Loucy (cell line): ENCODE data around the gene NEDD4L.

Experiments
- H2AFZ ChIP-seq: fragments of 200-600 bp; sonication (generic); 2 replicates; pipeline ENCODE4 v1.6.0; 2016; ENCODE audit warnings: antibody characterized with exemption, mild to moderate bottlenecking, low read length, moderate library complexity
- H3F3A ChIP-seq: fragments of 200-600 bp; 2 replicates; pipeline ENCODE4 v1.6.0; 2016; ENCODE audit warnings: antibody characterized with exemption, low read depth, mild to moderate bottlenecking
- H3K27me3 ChIP-seq: fragments of 200-600 bp; sonication (generic); 2 replicates; pipeline ENCODE4 v1.6.1; 2014; ENCODE audit warnings: low read length, mild to moderate bottlenecking; ENCODE audit not compliant: insufficient read depth, poor library complexity, severe bottlenecking
- H3K36me3 ChIP-seq: fragments of 200-600 bp; sonication (generic); 2 replicates; pipeline ENCODE4 v1.6.1; 2016; ENCODE audit warnings: low read length; ENCODE audit not compliant: insufficient read depth
- H3K4me1 ChIP-seq: fragments of 200-600 bp; sonication (generic); 2 replicates; pipeline ENCODE4 v1.5.1; 2014; ENCODE audit warnings: low read length, mild to moderate bottlenecking; ENCODE audit not compliant: insufficient read depth, poor library complexity, severe bottlenecking
- H3K4me2 ChIP-seq: fragments of 200-600 bp; sonication (generic); 2 replicates; pipeline ENCODE4 v1.6.0; 2014; ENCODE audit warnings: antibody characterized with exemption, low read length, low read depth, mild to moderate bottlenecking; ENCODE audit not compliant: poor library complexity, severe bottlenecking
- H3K4me3 ChIP-seq: fragments of 200-600 bp; sonication (generic); 2 replicates; pipeline ENCODE4 v1.5.1; 2014; ENCODE audit warnings: low read length, mild to moderate bottlenecking, mixed read lengths; ENCODE audit not compliant: poor library complexity, severe bottlenecking
- H3K79me2 ChIP-seq: fragments of 200-600 bp; sonication (generic); 2 replicates; pipeline ENCODE4 v1.6.1; 2014; ENCODE audit warnings: low read length; ENCODE audit not compliant: insufficient read depth
- H3K9ac ChIP-seq: fragments of 200-600 bp; sonication (generic); 2 replicates; pipeline ENCODE4 v1.6.0; 2014; ENCODE audit warnings: mild to moderate bottlenecking, low read depth, low read length, moderate library complexity; ENCODE audit not compliant: poor library complexity, severe bottlenecking
- H3K9me2 ChIP-seq: fragments of 200-600 bp; sonication (generic); replicated peaks from 2 replicates; pipeline ENCODE4 v1.6.1; 2016; ENCODE audit warnings: low read depth, low read length, mixed read lengths
- H3K9me3 ChIP-seq: fragments of 200-600 bp; sonication (generic); 2 replicates; pipeline ENCODE4 v1.6.1; 2014; ENCODE audit warnings: mild to moderate bottlenecking, antibody characterized with exemption, low read length, low read depth; ENCODE audit not compliant: insufficient read depth
- H4K20me1 ChIP-seq: fragments of 200-600 bp; sonication (generic); 2 replicates; pipeline ENCODE4 v1.6.0; 2014; ENCODE audit warnings: antibody characterized with exemption, low read length, mild to moderate bottlenecking; ENCODE audit not compliant: insufficient read depth, poor library complexity, severe bottlenecking
- CTCF ChIP-seq: fragments of 200-600 bp; sonication (generic); conservative IDR thresholded peaks from 2 replicates; pipeline ENCODE4 v1.5.1; 2014; ENCODE audit warnings: mild to moderate bottlenecking, antibody characterized with exemption, low read length
- EZH2phosphoT487 ChIP-seq: fragments of 200-600 bp; IDR thresholded peaks from 2 replicates; pipeline ENCODE4 v1.6.1; 2018; ENCODE audit warnings: antibody characterized with exemption, mild to moderate bottlenecking, moderate library complexity, borderline replicate concordance

Gene NEDD4L

GRCh38 chr18:58398648-58399398, 354.8 kb downstream of the NEDD4L start:
- no peak overlapping the region for H2AFZ ChIP-seq
- no peak for TF ChIP-seq CTCF
- TF ChIP-seq EZH2phosphoT487, result no peak
- H3K4me1 ChIP-seq, result peaks cover 11% of the 10 kb centered on the region
- no peak overlapping the region for H3K4me2 ChIP-seq
- 0 out of 2 replicates have a peak, but pooled peaks cover 2% of the 10 kb centered on the region for H3F3A ChIP-seq
- no peak overlapping the region for H3K4me3 ChIP-seq
- H3K79me2 ChIP-seq, result no peaks in the 10 kb centered on the region
- H3K9me2 ChIP-seq, result no peaks in the 10 kb centered on the region
- H3K9ac ChIP-seq, result no peak overlapping the region
- H3K36me3 ChIP-seq, result peaks cover 2% of the 10 kb centered on the region; the same call in 1 of the 2 replicates
- no peaks in the 10 kb centered on the region for H3K27me3 ChIP-seq
- no peaks in the 10 kb centered on the region for H3K9me3 ChIP-seq
- no peaks in the 10 kb centered on the region for H4K20me1 ChIP-seq

GRCh38 chr18:58400331-58400870, 356.4 kb downstream of the NEDD4L start:
- Histone ChIP-seq H3K9me3 (no peaks in the 10 kb centered on the region), H2AFZ (no peak overlapping the region), H4K20me1 (no peaks in the 10 kb centered on the region), H3F3A (0 out of 2 replicates have a peak, but pooled peaks cover 2% of the 10 kb centered on the region), H3K27me3 (no peaks in the 10 kb centered on the region), H3K9me2 (no peaks in the 10 kb centered on the region), H3K4me2 (no peak overlapping the region), H3K4me1 (peaks cover 9% of the 10 kb centered on the region), H3K36me3 (no peaks in the 10 kb centered on the region), H3K9ac (no peak overlapping the region), H3K4me3 (no peak overlapping the region), H3K79me2 (no peaks in the 10 kb centered on the region)
- no peak for TF ChIP-seq CTCF
- no peak for TF ChIP-seq EZH2phosphoT487

GRCh38 chr18:58401191-58401590, 357.2 kb downstream of the NEDD4L start:
- H3F3A ChIP-seq, result no peaks in the 10 kb centered on the region
- H3K4me2 ChIP-seq, result no peak overlapping the region
- no peaks in the 10 kb centered on the region for H3K9me2 ChIP-seq
- no peaks in the 10 kb centered on the region for H3K79me2 ChIP-seq
- no peaks in the 10 kb centered on the region for H3K9me3 ChIP-seq
- H3K4me3 ChIP-seq, result no peak overlapping the region
- no peak for TF ChIP-seq CTCF
- H3K36me3 ChIP-seq, result no peaks in the 10 kb centered on the region
- H3K4me1 ChIP-seq, result peaks cover 1% of the 10 kb centered on the region
- no peaks in the 10 kb centered on the region for H4K20me1 ChIP-seq
- no peak overlapping the region for H2AFZ ChIP-seq
- no peak overlapping the region for H3K9ac ChIP-seq
- H3K27me3 ChIP-seq, result no peaks in the 10 kb centered on the region
